ENCODE results near the gene UBXN6. TPM values are rescaled to one million over a fixed set of nuclear protein-coding genes. Genes with fewer than 3 reads are reported as not detected.

Gene UBXN6
- 49.7 TPM for total RNA-seq

- peak; percentile 94 for DNase-seq
Measured at GRCh38 chr19:4457654-4458395, at the start of gene UBXN6. Gene UBXN6 (minus strand): TSS chr19:4457794. CDS start chr19:4457697, 97 bp downstream.

- no peak for DNase-seq
Measured at GRCh38 chr19:4507150-4507452, 49.5 kb upstream of the UBXN6 start.

GRCh38 chr19:4506449-4507149 lies 49.0 kb upstream of the UBXN6 start:
- DNase-seq: no peak

GRCh38 chr19:4505570-4506448 lies 48.2 kb upstream of the UBXN6 start:
- DNase-seq: no peak

GRCh38 chr19:4504891-4505569 lies 47.4 kb upstream of the UBXN6 start:
- DNase-seq: no peak

GRCh38 chr19:4504297-4504701 lies 46.7 kb upstream of the UBXN6 start:
- no peak for DNase-seq

GRCh38 chr19:4503825-4504170 lies 46.2 kb upstream of the UBXN6 start:
- DNase-seq: no peak

GRCh38 chr19:4503132-4503824 lies 45.7 kb upstream of the UBXN6 start:
- DNase-seq: no peak

GRCh38 chr19:4502282-4503131 lies 44.9 kb upstream of the UBXN6 start:
- DNase-seq: no peak

GRCh38 chr19:4501691-4502090 lies 44.1 kb upstream of the UBXN6 start:
- DNase-seq: no peak

- no peak for DNase-seq
Measured at GRCh38 chr19:4500841-4501591, 43.4 kb upstream of the UBXN6 start.

GRCh38 chr19:4499855-4500254 lies 42.3 kb upstream of the UBXN6 start:
- DNase-seq: no peak

- DNase-seq: no peak
Measured at GRCh38 chr19:4499318-4499717, 41.7 kb upstream of the UBXN6 start.

GRCh38 chr19:4498694-4499093 lies 41.1 kb upstream of the UBXN6 start:
- DNase-seq: no peak

- no peak for DNase-seq
Measured at GRCh38 chr19:4497770-4498389, 40.3 kb upstream of the UBXN6 start.

GRCh38 chr19:4496304-4496703 lies 38.7 kb upstream of the UBXN6 start:
- DNase-seq: no peak

GRCh38 chr19:4495471-4495870 lies 37.9 kb upstream of the UBXN6 start:
- DNase-seq: no peak

- no peak for DNase-seq
Measured at GRCh38 chr19:4494691-4495064, 37.1 kb upstream of the UBXN6 start.

GRCh38 chr19:4493929-4494690 lies 36.5 kb upstream of the UBXN6 start:
- no peak for DNase-seq
